ENCODE measurements around the gene PSMA3.

The PSMA3 gene

GRCh38 chr14:58272588-58273372, 28.1 kb downstream of the PSMA3 start:
- no peak for DNase-seq

- no peak for DNase-seq
These were observed 30.2 kb downstream of the PSMA3 start for GRCh38 chr14:58274881-58275280.

GRCh38 chr14:58275527-58276190, 31.0 kb downstream of the PSMA3 start:
- DNase-seq, result no peak

GRCh38 chr14:58276208-58276607, 31.6 kb downstream of the PSMA3 start:
- no peak for DNase-seq

GRCh38 chr14:58278177-58278576, 33.5 kb downstream of the PSMA3 start:
- no peak for DNase-seq

- DNase-seq, result no peak
These were observed 36.5 kb downstream of the PSMA3 start for GRCh38 chr14:58280954-58281787.

GRCh38 chr14:58281969-58282368, 37.3 kb downstream of the PSMA3 start:
- no peak for DNase-seq

GRCh38 chr14:58282925-58283593, 38.4 kb downstream of the PSMA3 start:
- DNase-seq, result no peak

GRCh38 chr14:58283730-58284129, 39.1 kb downstream of the PSMA3 start:
- no peak for DNase-seq

GRCh38 chr14:58285132-58285531, 40.5 kb downstream of the PSMA3 start:
- DNase-seq, result no peak

GRCh38 chr14:58287607-58288042, 43.0 kb downstream of the PSMA3 start:
- no peak for DNase-seq

GRCh38 chr14:58288106-58288792, 43.6 kb downstream of the PSMA3 start:
- no peak for DNase-seq

GRCh38 chr14:58291646-58292045, 47.0 kb downstream of the PSMA3 start:
- no peak for DNase-seq

GRCh38 chr14:58292187-58292586, 47.5 kb downstream of the PSMA3 start:
- DNase-seq, result no peak

- no peak for DNase-seq
These were observed 49.6 kb downstream of the PSMA3 start for GRCh38 chr14:58294201-58294600.

GRCh38 chr14:58296726-58297125, 52.1 kb downstream of the PSMA3 start:
- no peak for DNase-seq

- no peak for DNase-seq
These were observed 52.7 kb downstream of the PSMA3 start for GRCh38 chr14:58297412-58297761.

GRCh38 chr14:58297762-58298476, 53.3 kb downstream of the PSMA3 start:
- peak; percentile 99 for DNase-seq

GRCh38 chr14:58298477-58299400, 54.1 kb downstream of the PSMA3 start, which contains the start of gene ARID4A:
ARID4A (plus strand) TSS chr14:58298555; CDS start chr14:58299855, 1,300 bp downstream.
- DNase-seq, result no peak
